Measurements from ENCODE around the gene WASF3. TPM values are rescaled to one million over a fixed set of nuclear protein-coding genes. Genes with fewer than 3 reads are reported as not detected.

The WASF3 gene
- total RNA-seq, 3 donors from 2014 or later (not counting 1 experiment from before 2014, with no cell fraction given) = 0.61 TPM; not detected in 2

GRCh38 chr13:26713341-26713740, 155.9 kb downstream of the WASF3 start:
- Histone ChIP-seq H3K36me3 (ENCODE audit: control insufficient read depth, insufficient read depth, low read length) (no peaks in the 10 kb centered on the region), H3K27me3 (ENCODE audit: control insufficient read depth, insufficient read depth, low read length) (no peaks in the 10 kb centered on the region), H3K4me3 (ENCODE audit: low read length) (no peak overlapping the region), H3K4me1 (ENCODE audit: control insufficient read depth, insufficient read depth, low read length) (no peaks in the 10 kb centered on the region), H3K9me3 (ENCODE audit: control insufficient read depth, insufficient read depth, low read length) (no peaks in the 10 kb centered on the region), H3K27ac (ENCODE audit: low read length) (no peak overlapping the region)
- intact Hi-C loops (cut with micrococcal nuclease) = no loop called here
- TF ChIP-seq CTCF (IDR thresholded peaks at IDR 0.05) = no peak
- DNase-seq (no peak), ATAC-seq (no peak)
- Mint-ChIP-seq H3K4me3 (no peak overlapping the region), H3K4me1 (no peaks in the 10 kb centered on the region), H3K9me3 (no peaks in the 10 kb centered on the region), H3K27me3 (ENCODE audit: low read depth in 2 of 2) (no peaks in the 10 kb centered on the region), H3K27ac (no peak overlapping the region), H3K36me3 (no peaks in the 10 kb centered on the region)
- WGBS (ENCODE audit: insufficient coverage) = 95% methylated on average over 1 of the region's 1 CpG

- intact Hi-C loops (cut with micrococcal nuclease) = no loop called here
- Mint-ChIP-seq H3K4me3 (no peak overlapping the region), H3K36me3 (no peaks in the 10 kb centered on the region), H3K27ac (no peak overlapping the region), H3K27me3 (ENCODE audit: low read depth in 2 of 2) (no peaks in the 10 kb centered on the region), H3K4me1 (peaks cover 21% of the 10 kb centered on the region in 2 donors), H3K9me3 (no peaks in the 10 kb centered on the region)
- Histone ChIP-seq H3K9me3 (ENCODE audit: control insufficient read depth, insufficient read depth, low read length) (no peaks in the 10 kb centered on the region), H3K36me3 (ENCODE audit: control insufficient read depth, insufficient read depth, low read length) (no peaks in the 10 kb centered on the region), H3K4me1 (ENCODE audit: control insufficient read depth, insufficient read depth, low read length) (peaks cover 13% of the 10 kb centered on the region), H3K4me3 (ENCODE audit: low read length) (no peak overlapping the region), H3K27me3 (ENCODE audit: control insufficient read depth, insufficient read depth, low read length) (no peaks in the 10 kb centered on the region), H3K27ac (ENCODE audit: low read length) (no peak overlapping the region)
- no peak for TF ChIP-seq CTCF (IDR thresholded peaks at IDR 0.05)
- WGBS (ENCODE audit: insufficient coverage) = 98% methylated on average over 3 of the region's 3 CpGs
- ATAC-seq = no peak
- DNase-seq = no peak
Measured at GRCh38 chr13:26716984-26717383, 159.5 kb downstream of the WASF3 start.

GRCh38 chr13:26718146-26718545, 160.7 kb downstream of the WASF3 start:
- H3K9me3 ChIP-seq (ENCODE audit: control insufficient read depth, insufficient read depth, low read length) = no peaks in the 10 kb centered on the region
- no peaks in the 10 kb centered on the region for H3K27me3 Mint-ChIP-seq (ENCODE audit: low read depth in 2 of 2)
- TF ChIP-seq CTCF (IDR thresholded peaks at IDR 0.05) = no peak
- H3K9me3 Mint-ChIP-seq = no peaks in the 10 kb centered on the region
- no peaks in the 10 kb centered on the region for H3K27me3 ChIP-seq (ENCODE audit: control insufficient read depth, insufficient read depth, low read length)
- no peak for ATAC-seq
- no peak overlapping the region for H3K4me3 ChIP-seq (ENCODE audit: low read length)
- H3K27ac Mint-ChIP-seq = peak overlapping the region in 1 of 2 donors; percentile 46
- WGBS (ENCODE audit: insufficient coverage) = 70% methylated on average over 8 of the region's 8 CpGs
- no peak overlapping the region for H3K27ac ChIP-seq (ENCODE audit: low read length)
- no peak overlapping the region for H3K4me3 Mint-ChIP-seq
- no peak for DNase-seq
- H3K36me3 Mint-ChIP-seq = no peaks in the 10 kb centered on the region
- intact Hi-C loops (cut with micrococcal nuclease) = no loop called here
- peaks cover 27% of the 10 kb centered on the region in 2 donors for H3K4me1 Mint-ChIP-seq
- H3K4me1 ChIP-seq (ENCODE audit: control insufficient read depth, insufficient read depth, low read length) = peaks cover 19% of the 10 kb centered on the region
- no peaks in the 10 kb centered on the region for H3K36me3 ChIP-seq (ENCODE audit: control insufficient read depth, insufficient read depth, low read length)

GRCh38 chr13:26718872-26719271, 161.4 kb downstream of the WASF3 start:
- no peak overlapping the region for H3K4me3 ChIP-seq (ENCODE audit: low read length)
- peaks cover 27% of the 10 kb centered on the region in 2 donors for H3K4me1 Mint-ChIP-seq
- peak overlapping the region in 1 of 2 donors; percentile 46 for H3K27ac Mint-ChIP-seq
- no peaks in the 10 kb centered on the region for H3K36me3 Mint-ChIP-seq
- 92% methylated on average over 5 of the region's 5 CpGs for WGBS (ENCODE audit: insufficient coverage)
- H3K27me3 ChIP-seq (ENCODE audit: control insufficient read depth, insufficient read depth, low read length) = no peaks in the 10 kb centered on the region
- DNase-seq = no peak
- H3K36me3 ChIP-seq (ENCODE audit: control insufficient read depth, insufficient read depth, low read length) = no peaks in the 10 kb centered on the region
- H3K27me3 Mint-ChIP-seq (ENCODE audit: low read depth in 2 of 2) = no peaks in the 10 kb centered on the region
- H3K4me1 ChIP-seq (ENCODE audit: control insufficient read depth, insufficient read depth, low read length) = peaks cover 19% of the 10 kb centered on the region
- H3K4me3 Mint-ChIP-seq = no peak overlapping the region
- no peaks in the 10 kb centered on the region for H3K9me3 ChIP-seq (ENCODE audit: control insufficient read depth, insufficient read depth, low read length)
- no peak overlapping the region for H3K27ac ChIP-seq (ENCODE audit: low read length)
- ATAC-seq = no peak
- no peak for TF ChIP-seq CTCF (IDR thresholded peaks at IDR 0.05)
- intact Hi-C loops (cut with micrococcal nuclease) = no loop called here
- no peaks in the 10 kb centered on the region for H3K9me3 Mint-ChIP-seq

Measured in natural killer cell (primary cell).